H1 (cell line): ENCODE results near the gene H2AZ2.

Experiments
- BRCA1 ChIP-seq: IDR thresholded peaks from 2 replicates; pipeline ENCODE4 v1.6.1; 2012; ENCODE audit warnings: low read depth, low read length, improper control_type of control experiment
- CHD2 ChIP-seq: IDR thresholded peaks from 2 replicates; pipeline ENCODE4 v1.6.1; 2012; ENCODE audit warnings: low read length, improper control_type of control experiment
- CTBP2 ChIP-seq: IDR thresholded peaks from 2 replicates; pipeline ENCODE4 v1.7.0; 2011; ENCODE audit warnings: borderline replicate concordance, mild to moderate bottlenecking, moderate library complexity, mixed read lengths, low read length; ENCODE audit not compliant: insufficient read depth, insufficient read length
- CTCF ChIP-seq, 3 experiments: IDR thresholded peaks; 1 replicate in 2 of 3; 2 replicates in 1 of 3; pipeline versions ENCODE4 v1.5.1 to v1.6.1; 2011; ENCODE audit warnings: low read length in 3 of 3, mild to moderate bottlenecking in 3 of 3, inconsistent platforms in 2 of 3, low read depth in 1 of 3, moderate library complexity in 1 of 3; ENCODE audit not compliant: insufficient read depth in 1 of 3; ENCODE audit errors: control extremely low read depth in 1 of 3
- HDAC6 ChIP-seq: IDR thresholded peaks from one replicate; pipeline ENCODE4 v1.7.1; 2012; ENCODE audit warnings: low read depth, mild to moderate bottlenecking, inconsistent platforms, low read length, moderate library complexity
- KDM1A ChIP-seq: fragments of 200-600, 300-600 bp; sonication (generic); IDR thresholded peaks from 2 replicates; pipeline ENCODE4 v1.7.1; 2016; ENCODE audit warnings: mild to moderate bottlenecking, low read length, borderline replicate concordance
- POLR2A ChIP-seq, 2 experiments: IDR thresholded peaks; 1 replicate in 1 of 2; 2 replicates in 1 of 2; pipeline ENCODE4 v1.6.1; 2011; ENCODE audit warnings: low read depth in 2 of 2, low read length in 2 of 2, mild to moderate bottlenecking in 2 of 2; ENCODE audit errors: control extremely low read depth in 1 of 2
- POLR2AphosphoS5 ChIP-seq: IDR thresholded peaks from 2 replicates; pipeline ENCODE4 v1.6.1; 2011; ENCODE audit warnings: low read depth, low read length
- RBBP5 ChIP-seq: IDR thresholded peaks from 2 replicates; pipeline ENCODE4 v1.7.1; 2012; ENCODE audit warnings: low read depth, mild to moderate bottlenecking, inconsistent platforms, low read length, moderate library complexity, borderline replicate concordance
- RXRA ChIP-seq: IDR thresholded peaks from 2 replicates; pipeline ENCODE4 v1.6.1; 2011; ENCODE audit warnings: low read depth, mild to moderate bottlenecking, low read length, moderate library complexity; ENCODE audit not compliant: insufficient read depth
- SRF ChIP-seq: IDR thresholded peaks from 2 replicates; pipeline ENCODE4 v1.6.1; 2011; ENCODE audit warnings: mild to moderate bottlenecking, low read depth, low read length, moderate library complexity
- USF2 ChIP-seq: IDR thresholded peaks from 2 replicates; pipeline ENCODE4 v1.6.1; 2011; ENCODE audit warnings: low read length, improper control_type of control experiment

- TF ChIP-seq CTCF (IDR thresholded peaks at IDR 0.05; ENCODE audit: control extremely low read depth in 1 of 3, insufficient read depth in 1 of 3, low read depth in 1 of 3, low read length in 3 of 3) (no peak), POLR2AphosphoS5 (no peak), CTBP2 (no peak), HDAC6 (no peak), POLR2A (IDR thresholded peaks at IDR 0.05; ENCODE audit: control extremely low read depth in 1 of 2, low read depth in 2 of 2, low read length in 2 of 2) (no peak), SRF (no peak), CHD2 (no peak), RXRA (no peak), KDM1A (no peak), BRCA1 (no peak), USF2 (no peak), RBBP5 (no peak)
Measured at GRCh38 chr7:44793919-44794318, 54.0 kb downstream of the H2AZ2 start.
